ENCODE data around the gene NEDD9.

DNA sequence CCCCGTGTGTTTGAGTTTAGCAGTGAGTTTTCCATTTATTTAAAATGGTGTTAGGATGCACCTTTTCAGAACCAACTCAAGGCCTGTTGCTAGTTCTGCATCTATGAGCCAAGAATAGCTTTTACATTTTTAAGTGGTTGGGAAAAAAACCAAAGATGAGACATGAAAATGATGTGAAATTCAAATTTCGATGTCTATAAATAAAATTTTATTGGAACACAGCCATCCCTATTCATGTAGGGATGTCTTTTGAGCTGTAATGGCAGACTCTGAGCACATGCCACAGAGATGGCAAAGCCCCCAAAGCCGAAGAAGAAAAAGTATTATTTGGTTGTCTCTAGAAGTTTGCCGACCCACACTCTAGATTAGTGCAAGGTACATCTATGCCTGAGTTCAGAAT lies 5.0 kb upstream of the NEDD9 start:
- TF ChIP-seq ZNF621 (tag by site-specific recombination; IDR thresholded peaks at IDR 0.05) (no peak), BCL11A (tag by site-specific recombination; IDR thresholded peaks at IDR 0.05; ENCODE audit: low read depth) (no peak), ZNF10 (tag by site-specific recombination; IDR thresholded peaks at IDR 0.05) (no peak), MYNN (tag by site-specific recombination; IDR thresholded peaks at IDR 0.05; ENCODE audit: borderline replicate concordance) (no peak), ZNF133 (tag by site-specific recombination; IDR thresholded peaks at IDR 0.05) (no peak), ZNF658 (tag by site-specific recombination; IDR thresholded peaks at IDR 0.05) (no peak), ZNF174 (tag by site-specific recombination; IDR thresholded peaks at IDR 0.05) (no peak), ZNF121 (tag by site-specific recombination; IDR thresholded peaks at IDR 0.05) (no peak), CTCF (tag by site-specific recombination; IDR thresholded peaks at IDR 0.05) (no peak), ZNF350 (tag by site-specific recombination; IDR thresholded peaks at IDR 0.05) (no peak), PRDM1 (tag by site-specific recombination; IDR thresholded peaks at IDR 0.05) (no peak), ELK4 (IDR thresholded peaks at IDR 0.05; ENCODE audit: borderline replicate concordance, low read depth, low read length) (no peak), ZNF302 (tag by site-specific recombination; IDR thresholded peaks at IDR 0.05; ENCODE audit: low read depth) (no peak)
- TF ChIP-seq, protein P1, sequence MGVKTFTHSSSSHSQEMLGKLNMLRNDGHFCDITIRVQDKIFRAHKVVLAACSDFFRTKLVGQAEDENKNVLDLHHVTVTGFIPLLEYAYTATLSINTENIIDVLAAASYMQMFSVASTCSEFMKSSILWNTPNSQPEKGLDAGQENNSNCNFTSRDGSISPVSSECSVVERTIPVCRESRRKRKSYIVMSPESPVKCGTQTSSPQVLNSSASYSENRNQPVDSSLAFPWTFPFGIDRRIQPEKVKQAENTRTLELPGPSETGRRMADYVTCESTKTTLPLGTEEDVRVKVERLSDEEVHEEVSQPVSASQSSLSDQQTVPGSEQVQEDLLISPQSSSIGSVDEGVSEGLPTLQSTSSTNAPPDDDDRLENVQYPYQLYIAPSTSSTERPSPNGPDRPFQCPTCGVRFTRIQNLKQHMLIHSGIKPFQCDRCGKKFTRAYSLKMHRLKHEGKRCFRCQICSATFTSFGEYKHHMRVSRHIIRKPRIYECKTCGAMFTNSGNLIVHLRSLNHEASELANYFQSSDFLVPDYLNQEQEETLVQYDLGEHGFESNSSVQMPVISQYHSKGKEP (tag by site-specific recombination; IDR thresholded peaks at IDR 0.05) = no peak
